ENCODE measurements around the gene HSPA12A. TPM values are rescaled to one million over a fixed set of nuclear protein-coding genes. Genes with fewer than 3 reads are reported as not detected.
A peak's percentile ranks its signal among the peaks of the same experiment; 100 is the strongest.

Gene HSPA12A
- total RNA-seq, 2 donors from 2014 or later = 13.9 to 15.4 TPM

DNA sequence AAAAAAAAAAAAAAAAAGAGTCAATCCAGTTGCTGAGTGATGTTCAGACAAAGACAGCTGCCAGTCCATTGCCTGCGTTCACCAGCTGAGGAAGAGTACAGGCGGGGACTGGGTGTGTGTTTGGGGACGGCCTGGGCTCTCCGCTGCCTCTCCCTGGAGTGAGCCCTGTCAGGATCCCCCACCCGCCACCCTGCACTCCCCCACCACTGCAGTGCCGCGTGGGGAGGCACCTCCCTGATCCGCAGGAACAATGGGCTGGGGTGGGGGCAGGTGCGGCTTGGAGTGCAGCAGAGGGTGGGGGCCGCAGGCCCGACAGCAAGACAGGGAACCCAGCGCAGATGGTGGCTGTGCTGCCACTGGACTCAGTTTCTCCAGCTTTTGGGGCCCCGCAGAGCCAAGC, 1.4 kb downstream of the HSPA12A start:
- no peak overlapping the region for H3K27ac Mint-ChIP-seq
- Histone ChIP-seq H3K36me3 (ENCODE audit: control insufficient read depth, insufficient read depth, low read length) (no peaks in the 10 kb centered on the region), H3K27me3 (ENCODE audit: control insufficient read depth, insufficient read depth, low read length, poor library complexity, severe bottlenecking) (peaks cover 67% of the 10 kb centered on the region), H3K27ac (ENCODE audit: low read depth, low read length) (no peak overlapping the region), H3K4me1 (ENCODE audit: control insufficient read depth, insufficient read depth, low read length) (no peaks in the 10 kb centered on the region), H3K4me3 (ENCODE audit: low read length) (peak overlapping the region; percentile 75), H3K9ac (ENCODE audit: extremely low read depth, low read length, poor library complexity, severe bottlenecking) (no peak overlapping the region), H3K9me3 (ENCODE audit: control insufficient read depth, low read length) (no peaks in the 10 kb centered on the region)
- no peak for DNase-seq
- TF ChIP-seq, protein P1, sequence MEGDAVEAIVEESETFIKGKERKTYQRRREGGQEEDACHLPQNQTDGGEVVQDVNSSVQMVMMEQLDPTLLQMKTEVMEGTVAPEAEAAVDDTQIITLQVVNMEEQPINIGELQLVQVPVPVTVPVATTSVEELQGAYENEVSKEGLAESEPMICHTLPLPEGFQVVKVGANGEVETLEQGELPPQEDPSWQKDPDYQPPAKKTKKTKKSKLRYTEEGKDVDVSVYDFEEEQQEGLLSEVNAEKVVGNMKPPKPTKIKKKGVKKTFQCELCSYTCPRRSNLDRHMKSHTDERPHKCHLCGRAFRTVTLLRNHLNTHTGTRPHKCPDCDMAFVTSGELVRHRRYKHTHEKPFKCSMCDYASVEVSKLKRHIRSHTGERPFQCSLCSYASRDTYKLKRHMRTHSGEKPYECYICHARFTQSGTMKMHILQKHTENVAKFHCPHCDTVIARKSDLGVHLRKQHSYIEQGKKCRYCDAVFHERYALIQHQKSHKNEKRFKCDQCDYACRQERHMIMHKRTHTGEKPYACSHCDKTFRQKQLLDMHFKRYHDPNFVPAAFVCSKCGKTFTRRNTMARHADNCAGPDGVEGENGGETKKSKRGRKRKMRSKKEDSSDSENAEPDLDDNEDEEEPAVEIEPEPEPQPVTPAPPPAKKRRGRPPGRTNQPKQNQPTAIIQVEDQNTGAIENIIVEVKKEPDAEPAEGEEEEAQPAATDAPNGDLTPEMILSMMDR (conservative IDR thresholded peaks at IDR 0.05) = no peak
- H3K9me3 Mint-ChIP-seq = peaks cover 2% of the 10 kb centered on the region
- no peaks in the 10 kb centered on the region for H3K36me3 Mint-ChIP-seq (ENCODE audit: low read depth)
- 20 to 38% methylated on average over 1 to 13 of the region's 13 CpGs for WGBS, 2 experiments (ENCODE audit: insufficient coverage in 1 of 2, insufficient read length in 1 of 2)
- H3K27me3 Mint-ChIP-seq (ENCODE audit: insufficient read depth) = peaks cover 68% of the 10 kb centered on the region
- H3K4me3 Mint-ChIP-seq = peak overlapping the region; percentile 65
- peaks cover 4% of the 10 kb centered on the region for H3K4me1 Mint-ChIP-seq

DNA sequence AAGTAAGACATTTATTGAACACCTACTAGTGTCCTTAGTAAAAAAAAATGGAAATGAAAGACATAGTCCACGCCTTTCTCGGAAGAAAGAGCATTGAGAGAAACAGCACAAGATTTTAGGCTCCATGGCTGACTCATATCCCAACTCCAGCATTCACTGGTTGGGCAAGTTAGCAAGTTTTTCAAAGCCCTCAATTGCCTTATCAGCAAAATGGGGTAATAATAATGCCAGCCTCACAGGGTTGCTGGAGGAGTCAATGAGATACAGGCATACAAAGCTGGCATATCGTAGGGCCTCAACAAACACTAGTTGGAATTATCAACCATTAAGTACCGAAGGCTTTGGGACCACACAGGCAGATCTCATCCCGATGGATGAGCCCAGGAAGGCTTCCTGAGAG, 4.0 kb downstream of the HSPA12A start:
- H3K27ac Mint-ChIP-seq = no peak overlapping the region
- H3K36me3 Mint-ChIP-seq (ENCODE audit: low read depth) = no peaks in the 10 kb centered on the region
- H3K4me3 Mint-ChIP-seq = no peak overlapping the region
- peaks cover 42% of the 10 kb centered on the region for H3K27me3 Mint-ChIP-seq (ENCODE audit: insufficient read depth)
- H3K4me1 Mint-ChIP-seq = peaks cover 2% of the 10 kb centered on the region
- Histone ChIP-seq H3K9me3 (ENCODE audit: control insufficient read depth, low read length) (no peaks in the 10 kb centered on the region), H3K27ac (ENCODE audit: low read depth, low read length) (no peak overlapping the region), H3K9ac (ENCODE audit: extremely low read depth, low read length, poor library complexity, severe bottlenecking) (no peak overlapping the region), H3K27me3 (ENCODE audit: control insufficient read depth, insufficient read depth, low read length, poor library complexity, severe bottlenecking) (peaks cover 45% of the 10 kb centered on the region), H3K4me3 (ENCODE audit: low read length) (no peak overlapping the region), H3K36me3 (ENCODE audit: control insufficient read depth, insufficient read depth, low read length) (no peaks in the 10 kb centered on the region), H3K4me1 (ENCODE audit: control insufficient read depth, insufficient read depth, low read length) (no peaks in the 10 kb centered on the region)
- no peak for DNase-seq
- WGBS, 2 experiments (ENCODE audit: insufficient coverage in 1 of 2, insufficient read length in 1 of 2) = 95 to 96% methylated on average over 4 to 5 of the region's 5 CpGs
- peaks cover 2% of the 10 kb centered on the region for H3K9me3 Mint-ChIP-seq
- TF ChIP-seq, protein P1 (conservative IDR thresholded peaks at IDR 0.05) = no peak

DNA sequence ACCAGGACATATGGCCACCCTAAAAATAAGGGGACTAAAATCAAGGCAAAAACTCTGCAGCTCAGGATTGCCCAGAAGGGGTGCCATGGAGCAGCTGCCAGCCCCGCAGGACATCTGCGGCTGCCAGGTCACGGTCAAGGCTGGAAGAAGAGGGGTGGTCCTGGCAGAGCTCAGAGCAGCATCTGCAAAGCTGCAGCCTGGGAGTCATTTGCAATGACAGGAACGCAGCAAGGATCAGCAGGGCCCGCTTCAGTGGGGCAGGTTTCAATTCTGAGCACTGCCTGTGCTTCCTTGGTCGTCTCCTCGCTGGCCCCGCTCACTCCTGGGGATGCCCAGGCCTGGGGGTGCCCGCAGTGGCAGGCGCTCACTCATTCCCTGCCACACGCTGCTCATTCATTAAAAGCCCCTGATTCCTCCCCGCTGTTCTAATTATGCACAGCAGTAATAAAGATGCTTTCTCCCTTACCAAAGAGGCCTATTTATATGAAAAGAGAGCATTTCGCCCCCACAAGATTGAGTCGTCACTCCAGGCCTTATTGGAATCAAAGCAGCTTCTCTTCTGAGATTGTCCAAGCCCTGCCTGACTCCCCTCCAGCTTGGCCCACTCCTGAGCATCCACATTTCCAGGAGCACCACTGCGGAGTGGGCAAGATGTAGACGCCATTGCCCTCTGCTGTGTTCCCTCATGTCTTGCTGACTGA, 4.6 kb downstream of the HSPA12A start:
- Mint-ChIP-seq H3K27me3 (ENCODE audit: insufficient read depth) (peaks cover 38% of the 10 kb centered on the region), H3K4me3 (no peak overlapping the region), H3K36me3 (ENCODE audit: low read depth) (no peaks in the 10 kb centered on the region), H3K9me3 (peaks cover 2% of the 10 kb centered on the region), H3K27ac (no peak overlapping the region), H3K4me1 (no peaks in the 10 kb centered on the region)
- peak; percentile 80 for DNase-seq
- H3K4me1 ChIP-seq (ENCODE audit: control insufficient read depth, insufficient read depth, low read length) = no peaks in the 10 kb centered on the region
- peaks cover 42% of the 10 kb centered on the region for H3K27me3 ChIP-seq (ENCODE audit: control insufficient read depth, insufficient read depth, low read length, poor library complexity, severe bottlenecking)
- H3K9me3 ChIP-seq (ENCODE audit: control insufficient read depth, low read length) = no peaks in the 10 kb centered on the region
- H3K36me3 ChIP-seq (ENCODE audit: control insufficient read depth, insufficient read depth, low read length) = no peaks in the 10 kb centered on the region
- no peak overlapping the region for H3K4me3 ChIP-seq (ENCODE audit: low read length)
- TF ChIP-seq, protein P1 (conservative IDR thresholded peaks at IDR 0.05) = peak; percentile 76
- H3K9ac ChIP-seq (ENCODE audit: extremely low read depth, low read length, poor library complexity, severe bottlenecking) = no peak overlapping the region
- 72 to 76% methylated on average over 13 to 16 of the region's 16 CpGs for WGBS, 2 experiments (ENCODE audit: insufficient coverage in 1 of 2, insufficient read length in 1 of 2)
- H3K27ac ChIP-seq (ENCODE audit: low read depth, low read length) = no peak overlapping the region

All from endodermal cell (in vitro differentiated cells).